Measurements from ENCODE around the gene HFE.

DNA sequence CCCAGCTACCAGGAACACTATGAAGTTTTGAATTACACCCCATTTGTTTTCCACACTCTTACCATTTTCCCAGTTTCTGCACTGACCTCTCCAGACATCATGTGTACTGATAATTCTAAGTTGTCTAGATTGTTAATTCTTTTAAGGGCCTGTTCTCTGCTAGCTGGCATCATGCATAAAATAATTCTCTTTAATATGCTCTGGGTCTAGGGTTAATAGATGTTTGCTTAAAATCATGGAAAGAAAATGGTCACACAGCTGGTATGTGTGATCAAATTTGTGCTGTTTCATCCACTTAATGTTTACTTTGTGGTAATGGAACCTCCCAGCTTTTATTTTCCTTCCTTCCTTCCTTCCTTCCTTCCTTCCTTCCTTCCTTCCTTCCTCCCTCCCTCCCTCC, 49.1 kb downstream of the HFE start:
- TF ChIP-seq, protein P1, sequence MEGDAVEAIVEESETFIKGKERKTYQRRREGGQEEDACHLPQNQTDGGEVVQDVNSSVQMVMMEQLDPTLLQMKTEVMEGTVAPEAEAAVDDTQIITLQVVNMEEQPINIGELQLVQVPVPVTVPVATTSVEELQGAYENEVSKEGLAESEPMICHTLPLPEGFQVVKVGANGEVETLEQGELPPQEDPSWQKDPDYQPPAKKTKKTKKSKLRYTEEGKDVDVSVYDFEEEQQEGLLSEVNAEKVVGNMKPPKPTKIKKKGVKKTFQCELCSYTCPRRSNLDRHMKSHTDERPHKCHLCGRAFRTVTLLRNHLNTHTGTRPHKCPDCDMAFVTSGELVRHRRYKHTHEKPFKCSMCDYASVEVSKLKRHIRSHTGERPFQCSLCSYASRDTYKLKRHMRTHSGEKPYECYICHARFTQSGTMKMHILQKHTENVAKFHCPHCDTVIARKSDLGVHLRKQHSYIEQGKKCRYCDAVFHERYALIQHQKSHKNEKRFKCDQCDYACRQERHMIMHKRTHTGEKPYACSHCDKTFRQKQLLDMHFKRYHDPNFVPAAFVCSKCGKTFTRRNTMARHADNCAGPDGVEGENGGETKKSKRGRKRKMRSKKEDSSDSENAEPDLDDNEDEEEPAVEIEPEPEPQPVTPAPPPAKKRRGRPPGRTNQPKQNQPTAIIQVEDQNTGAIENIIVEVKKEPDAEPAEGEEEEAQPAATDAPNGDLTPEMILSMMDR (IDR thresholded peaks at IDR 0.05), result no peak
- no peak for TF ChIP-seq POLR2A (IDR thresholded peaks at IDR 0.05)

Measured in adrenal gland (tissue), 5 donors.